HepG2 (cell line): Measurements from ENCODE around the gene MLLT10.

Source experiments
- SRF ChIP-seq: IDR thresholded peaks from 2 replicates; pipeline ENCODE4 v1.6.1; 2011; ENCODE audit warnings: mild to moderate bottlenecking, low read depth, low read length, moderate library complexity
- TF ChIP-seq, protein P1 (sequence below): sonication (generic); formaldehyde crosslinking; IDR thresholded peaks from 2 replicates; pipeline ENCODE4 v1.5.0; 2020; ENCODE audit warnings: mild to moderate bottlenecking, missing genetic modification reagents, moderate library complexity
- TF ChIP-seq, protein P2 (sequence below): IDR thresholded peaks from 2 replicates; pipeline ENCODE4 v1.6.1; 2012; ENCODE audit warnings: inconsistent platforms
- TF ChIP-seq, protein P3 (sequence below), 2 experiments: sonication (generic) in 1 of 2; formaldehyde crosslinking in 1 of 2; IDR thresholded peaks; 2 replicates each; pipeline versions ENCODE4 v1.4.0 to v1.6.1; 2018 to 2020; ENCODE audit warnings: missing genetic modification reagents in 2 of 2, borderline replicate concordance in 1 of 2, low read depth in 1 of 2, mild to moderate bottlenecking in 1 of 2, missing biosample characterization in 1 of 2

DNA sequence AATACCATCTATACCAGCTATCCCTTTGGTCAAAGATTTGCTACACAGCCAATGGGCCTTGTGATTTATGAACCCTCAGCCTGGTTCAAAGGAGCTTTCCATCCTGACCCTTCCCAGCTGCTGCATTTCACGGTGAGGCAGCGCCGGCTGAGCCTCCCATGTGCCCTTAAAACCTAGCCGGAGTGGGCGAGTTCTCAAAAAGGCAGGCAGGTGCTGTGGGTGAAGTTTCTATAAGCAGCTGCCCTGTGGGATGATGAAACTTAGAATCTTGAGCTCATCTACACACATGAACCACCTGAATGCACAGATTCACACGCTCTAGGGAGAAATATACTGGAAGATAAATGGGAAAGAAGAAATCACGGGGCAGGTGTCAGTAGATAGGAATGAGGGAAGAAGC lies 224.7 kb downstream of the MLLT10 start:
- TF ChIP-seq, protein P1, sequence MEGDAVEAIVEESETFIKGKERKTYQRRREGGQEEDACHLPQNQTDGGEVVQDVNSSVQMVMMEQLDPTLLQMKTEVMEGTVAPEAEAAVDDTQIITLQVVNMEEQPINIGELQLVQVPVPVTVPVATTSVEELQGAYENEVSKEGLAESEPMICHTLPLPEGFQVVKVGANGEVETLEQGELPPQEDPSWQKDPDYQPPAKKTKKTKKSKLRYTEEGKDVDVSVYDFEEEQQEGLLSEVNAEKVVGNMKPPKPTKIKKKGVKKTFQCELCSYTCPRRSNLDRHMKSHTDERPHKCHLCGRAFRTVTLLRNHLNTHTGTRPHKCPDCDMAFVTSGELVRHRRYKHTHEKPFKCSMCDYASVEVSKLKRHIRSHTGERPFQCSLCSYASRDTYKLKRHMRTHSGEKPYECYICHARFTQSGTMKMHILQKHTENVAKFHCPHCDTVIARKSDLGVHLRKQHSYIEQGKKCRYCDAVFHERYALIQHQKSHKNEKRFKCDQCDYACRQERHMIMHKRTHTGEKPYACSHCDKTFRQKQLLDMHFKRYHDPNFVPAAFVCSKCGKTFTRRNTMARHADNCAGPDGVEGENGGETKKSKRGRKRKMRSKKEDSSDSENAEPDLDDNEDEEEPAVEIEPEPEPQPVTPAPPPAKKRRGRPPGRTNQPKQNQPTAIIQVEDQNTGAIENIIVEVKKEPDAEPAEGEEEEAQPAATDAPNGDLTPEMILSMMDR = no peak
- TF ChIP-seq, protein P2, sequence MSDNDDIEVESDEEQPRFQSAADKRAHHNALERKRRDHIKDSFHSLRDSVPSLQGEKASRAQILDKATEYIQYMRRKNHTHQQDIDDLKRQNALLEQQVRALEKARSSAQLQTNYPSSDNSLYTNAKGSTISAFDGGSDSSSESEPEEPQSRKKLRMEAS = no peak
- TF ChIP-seq, protein P3, sequence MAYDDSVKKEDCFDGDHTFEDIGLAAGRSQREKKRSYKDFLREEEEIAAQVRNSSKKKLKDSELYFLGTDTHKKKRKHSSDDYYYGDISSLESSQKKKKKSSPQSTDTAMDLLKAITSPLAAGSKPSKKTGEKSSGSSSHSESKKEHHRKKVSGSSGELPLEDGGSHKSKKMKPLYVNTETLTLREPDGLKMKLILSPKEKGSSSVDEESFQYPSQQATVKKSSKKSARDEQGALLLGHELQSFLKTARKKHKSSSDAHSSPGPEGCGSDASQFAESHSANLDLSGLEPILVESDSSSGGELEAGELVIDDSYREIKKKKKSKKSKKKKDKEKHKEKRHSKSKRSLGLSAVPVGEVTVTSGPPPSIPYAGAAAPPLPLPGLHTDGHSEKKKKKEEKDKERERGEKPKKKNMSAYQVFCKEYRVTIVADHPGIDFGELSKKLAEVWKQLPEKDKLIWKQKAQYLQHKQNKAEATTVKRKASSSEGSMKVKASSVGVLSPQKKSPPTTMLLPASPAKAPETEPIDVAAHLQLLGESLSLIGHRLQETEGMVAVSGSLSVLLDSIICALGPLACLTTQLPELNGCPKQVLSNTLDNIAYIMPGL (CRISPR knock-in tag; IDR thresholded peaks at IDR 0.05; ENCODE audit: borderline replicate concordance in 1 of 2, low read depth in 1 of 2) = no peak
- TF ChIP-seq SRF = no peak
